Stimulated activated CD4-positive, alpha-beta T cell treated with anti-CD3 and anti-CD28 coated beads, Interleukin-1b, Interleukin-23, amount 100 ng/mL, for 24 hours (primary cell): Measurements from ENCODE around the gene NKIRAS2.

Experiments
- DNase-seq, 4 experiments: peaks; one replicate each; pipeline ENCODE4 v3.0.0-alpha.2; 2020; ENCODE audit warnings: low read depth in 4 of 4, low spot score in 1 of 4

The NKIRAS2 gene

DNA sequence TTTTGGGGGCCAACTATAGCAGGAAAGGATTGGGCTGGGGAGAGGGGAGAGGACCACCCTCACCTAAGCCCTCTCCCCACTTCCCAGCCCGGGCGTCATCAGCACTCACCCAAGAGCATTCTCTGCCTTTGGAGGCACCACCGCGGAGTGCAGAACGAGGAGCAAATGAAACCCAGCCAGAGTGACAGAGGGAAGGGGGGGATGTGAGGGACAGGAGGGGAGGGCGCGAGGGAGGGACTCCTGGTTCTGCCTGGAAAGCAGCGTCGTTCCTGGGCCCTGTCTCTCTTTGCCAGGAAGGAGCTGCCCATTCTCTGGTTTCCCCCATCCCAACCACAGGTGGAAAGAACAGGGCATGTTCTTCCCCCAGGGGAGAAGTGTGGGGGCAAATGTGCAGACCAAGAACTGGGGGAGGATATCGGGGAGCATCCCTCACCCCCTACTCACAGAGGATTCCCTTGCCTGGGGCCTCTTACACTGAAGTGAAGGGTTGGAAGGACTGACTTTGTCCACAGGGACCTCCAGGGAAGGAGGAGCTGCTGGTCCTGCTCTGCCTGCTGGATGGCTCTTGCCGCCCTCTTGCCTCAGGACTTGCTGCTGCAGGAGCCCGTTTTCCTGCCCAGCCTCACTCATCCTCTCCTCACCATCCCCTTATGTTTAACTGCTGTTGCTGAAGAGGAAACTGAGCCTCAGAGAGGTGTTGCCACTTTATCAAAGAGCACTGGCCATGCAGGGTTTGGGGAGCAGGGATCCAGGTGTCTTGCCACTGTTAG is 34.0 kb downstream of the NKIRAS2 start:
- no peak for DNase-seq

DNA sequence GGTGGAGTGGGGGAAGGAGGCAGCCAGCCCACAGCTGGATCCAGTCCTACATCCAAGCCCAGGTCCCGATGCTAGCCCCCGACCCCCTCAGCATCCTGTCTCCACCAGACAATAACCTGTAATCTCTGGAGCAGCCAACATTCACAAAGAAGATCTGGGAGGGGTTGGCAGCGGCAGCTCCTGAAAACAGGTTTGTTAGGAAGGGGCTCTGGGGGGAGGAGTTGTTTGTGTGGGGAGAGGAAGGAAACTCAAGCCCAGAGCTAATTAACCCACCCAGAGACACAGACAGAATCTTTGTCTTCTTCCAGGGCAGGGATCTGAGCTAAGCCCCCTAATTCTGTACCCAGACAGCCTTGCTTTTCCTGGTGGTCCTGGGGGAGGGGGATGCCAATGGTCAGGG is 35.1 kb downstream of the NKIRAS2 start:
- DNase-seq: no peak

DNA sequence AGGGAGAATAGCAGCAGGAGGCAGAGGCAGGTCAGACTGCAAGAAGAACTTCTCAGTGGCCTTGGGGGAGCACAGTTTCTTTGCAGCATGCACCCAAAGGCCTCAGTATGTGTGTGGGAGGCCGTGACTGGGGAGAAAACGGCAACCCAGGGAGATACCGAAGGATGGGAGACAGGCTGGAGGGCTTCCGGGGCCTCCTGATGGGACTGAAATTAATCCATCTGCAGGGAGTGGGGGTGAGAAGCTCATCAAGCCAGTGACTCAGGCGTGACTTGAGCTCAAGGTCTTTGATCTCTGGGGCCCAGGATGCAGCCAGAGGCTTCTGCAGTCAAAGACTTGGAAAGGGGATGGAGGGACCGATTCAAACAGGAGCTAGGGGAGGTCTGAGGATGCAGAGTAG is 35.6 kb downstream of the NKIRAS2 start:
- no peak for DNase-seq

DNA sequence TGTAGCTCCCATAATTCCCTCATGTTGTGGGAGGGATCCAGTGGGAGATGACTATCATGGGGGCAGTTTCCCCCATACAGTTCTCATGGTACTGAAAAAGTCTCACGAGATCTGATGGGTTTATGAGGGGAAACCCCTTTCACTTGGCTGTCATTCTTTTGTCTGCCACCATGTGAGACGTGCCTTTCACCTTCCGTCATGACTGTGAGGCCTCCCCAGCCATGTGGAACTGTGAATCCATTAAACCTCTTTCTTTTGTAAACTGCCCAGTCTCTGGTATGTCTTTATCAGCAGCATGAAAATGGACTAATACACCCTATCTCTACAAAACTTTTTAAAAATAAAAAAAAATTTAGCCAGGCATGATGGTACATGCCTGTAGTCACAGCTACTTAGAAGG is 36.7 kb downstream of the NKIRAS2 start:
- DNase-seq: no peak

DNA sequence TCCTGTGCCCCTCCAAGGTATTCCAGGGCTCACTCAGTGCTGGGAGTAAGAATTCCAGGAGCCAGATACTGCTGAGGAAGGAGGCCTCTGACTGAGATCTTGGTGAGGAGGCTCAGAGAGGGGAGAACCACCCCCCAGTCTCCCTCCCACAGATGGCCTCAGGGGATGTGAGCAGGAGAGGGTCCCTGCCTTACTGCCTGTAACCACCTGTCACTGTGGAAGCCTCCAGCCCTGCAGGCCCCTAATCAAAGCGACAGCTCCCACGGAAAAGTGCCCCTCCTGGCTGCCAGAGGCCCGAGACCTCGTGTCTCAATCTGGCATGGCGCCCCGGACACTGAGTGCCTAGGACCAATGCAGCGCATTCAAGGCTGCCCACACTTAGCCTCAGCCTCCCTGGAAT is 38.2 kb downstream of the NKIRAS2 start:
- no peak for DNase-seq

DNA sequence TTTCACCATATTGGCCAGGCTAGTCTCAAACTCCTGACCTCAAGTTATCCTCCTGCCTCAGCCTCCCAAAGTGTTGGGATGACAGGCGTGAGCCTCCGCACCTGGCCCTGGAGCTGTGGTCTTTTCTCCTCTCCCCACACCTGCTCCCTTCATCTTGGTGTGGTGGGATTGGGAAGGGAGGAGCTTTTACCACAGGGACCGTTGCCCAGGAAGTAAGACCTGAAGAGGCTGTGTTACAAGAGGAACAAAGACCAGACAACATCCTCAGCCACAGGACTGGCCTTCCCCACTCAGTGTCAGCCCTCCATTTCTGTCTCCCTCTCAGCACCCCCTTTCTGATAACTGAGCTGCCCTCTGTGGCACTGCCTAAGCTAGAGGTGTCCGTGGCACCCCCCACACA is 39.9 kb downstream of the NKIRAS2 start:
- no peak for DNase-seq

DNA sequence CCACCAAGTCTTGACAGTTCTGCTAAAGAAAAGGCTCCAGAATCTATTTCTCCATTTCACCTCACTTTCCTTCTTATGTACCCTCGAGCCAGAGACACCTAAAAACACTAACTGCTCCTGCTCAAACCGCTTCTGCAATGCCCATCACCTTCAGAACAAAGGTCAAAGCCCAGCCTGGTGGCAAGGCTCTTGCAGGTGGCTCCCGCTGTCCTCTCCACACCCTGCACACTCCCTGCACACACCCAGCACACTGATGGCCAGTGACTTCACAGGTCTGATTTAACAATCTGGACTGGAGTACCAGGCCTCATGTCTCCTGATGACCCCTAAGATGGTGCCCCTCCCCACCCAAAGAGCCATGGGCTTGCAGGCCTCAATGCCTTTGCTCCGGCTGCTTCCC is 40.3 kb downstream of the NKIRAS2 start:
- DNase-seq: no peak

DNA sequence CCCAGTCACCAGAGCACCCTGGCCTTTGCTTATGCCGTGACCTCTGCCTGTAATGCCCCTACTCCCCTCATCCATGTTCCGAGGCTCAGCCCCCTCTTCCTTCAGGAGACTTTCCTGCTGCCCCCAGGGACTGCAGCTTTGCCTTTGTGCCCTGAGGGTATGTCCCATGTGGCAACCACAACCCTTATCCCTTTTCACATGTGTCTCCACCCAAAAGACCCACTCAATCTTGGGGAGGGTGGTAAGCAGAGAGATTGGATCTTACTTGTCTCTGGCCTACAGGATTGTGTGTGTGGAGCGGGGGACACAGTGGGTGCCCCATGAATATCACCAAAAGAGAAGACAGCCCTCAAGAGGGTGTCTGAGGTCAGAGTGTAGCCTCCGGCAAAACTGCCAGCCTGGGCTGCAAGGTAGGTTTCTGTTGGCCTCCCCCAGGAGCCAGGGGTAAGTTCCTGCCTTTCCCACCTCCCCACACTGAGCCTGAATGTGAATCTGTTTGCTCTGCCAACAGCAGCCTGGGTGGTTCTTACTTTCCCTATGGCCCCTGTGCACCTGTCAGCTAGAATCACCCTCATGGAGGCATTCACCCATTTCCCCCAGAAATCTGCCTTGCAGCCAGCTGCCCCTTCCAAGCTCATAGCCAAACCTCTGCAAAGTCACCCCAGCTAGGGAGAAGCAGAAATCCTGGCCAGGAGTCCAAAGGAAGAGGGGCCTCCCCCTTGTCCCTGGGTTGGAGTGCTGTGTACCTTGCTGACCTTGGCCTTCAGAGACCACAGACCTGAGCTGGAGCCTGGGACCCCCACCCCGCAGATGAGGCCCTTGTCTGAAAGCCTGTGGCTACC is 42.0 kb downstream of the NKIRAS2 start:
- no peak for DNase-seq

DNA sequence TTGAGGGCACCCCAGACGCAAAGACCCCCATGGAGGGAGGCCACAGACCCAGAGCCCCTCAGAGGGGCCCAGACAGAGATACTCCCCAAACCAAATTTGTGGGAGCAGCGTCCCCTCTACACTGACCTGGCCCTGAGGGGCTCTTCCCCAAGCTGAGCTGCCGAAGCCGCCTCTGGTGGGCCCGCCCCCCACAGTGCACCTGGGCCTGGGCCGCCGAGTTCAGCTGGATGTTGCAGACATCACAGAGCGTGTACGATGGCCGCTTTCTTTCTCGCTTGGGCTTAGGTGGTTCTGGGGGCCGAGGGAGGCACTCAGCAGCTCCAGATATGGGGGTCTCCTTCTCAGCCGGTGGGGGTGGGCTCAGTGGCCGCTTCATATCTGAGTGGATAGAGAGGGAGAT is 42.8 kb downstream of the NKIRAS2 start:
- no peak for DNase-seq

DNA sequence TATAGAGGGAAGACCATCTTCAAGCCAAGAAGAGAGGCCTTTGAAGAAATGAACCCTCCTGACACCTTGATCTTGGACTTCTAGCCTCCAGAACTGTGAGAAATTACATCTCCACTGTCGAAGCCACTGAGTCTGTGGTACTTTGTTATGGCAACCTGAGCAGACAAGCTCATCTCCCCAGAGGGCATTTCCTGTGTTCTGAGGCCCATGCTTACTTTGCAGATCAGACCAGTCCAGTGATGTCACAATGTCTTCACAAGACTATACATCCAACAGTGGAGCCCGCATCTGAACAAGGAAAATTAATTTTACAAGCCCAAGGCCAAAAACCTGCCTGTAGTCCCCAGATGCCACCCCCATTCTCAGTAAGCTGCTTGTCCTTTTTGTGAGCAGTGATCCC is 45.3 kb downstream of the NKIRAS2 start:
- no peak for DNase-seq

DNA sequence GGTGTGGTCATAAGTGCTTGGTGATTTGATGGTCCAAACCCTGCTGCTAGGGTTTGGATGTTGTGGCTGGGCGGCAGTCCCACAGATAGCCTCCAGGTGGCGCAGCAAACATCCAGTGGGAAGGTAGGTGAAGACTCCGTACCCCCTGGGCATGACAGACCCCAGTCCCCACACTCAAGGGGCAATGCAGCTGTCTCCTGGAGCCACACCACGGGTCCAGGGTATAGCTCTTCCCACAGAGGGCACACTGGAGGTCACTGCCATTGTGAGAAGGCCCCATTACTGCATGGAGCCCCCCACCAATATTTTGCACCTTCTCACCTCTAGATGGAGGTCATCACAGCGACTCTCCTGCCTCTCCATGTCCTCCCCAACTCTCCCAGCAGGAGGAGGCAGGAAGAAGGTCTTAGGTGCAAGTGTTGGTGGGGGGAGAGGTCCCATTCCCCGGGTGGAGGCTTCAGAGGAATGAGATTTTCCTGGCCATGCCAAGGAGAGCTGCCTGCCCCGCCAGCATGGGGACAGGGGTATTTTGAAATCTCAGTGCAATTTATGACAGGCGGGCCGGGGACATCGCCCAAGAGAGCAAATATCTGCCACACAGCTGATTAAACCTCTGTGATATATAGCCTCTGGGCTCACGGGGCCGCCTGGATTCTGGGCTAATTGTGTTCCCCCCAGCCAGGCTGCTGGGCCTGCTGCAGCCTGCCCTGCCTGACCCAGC is 47.6 kb downstream of the NKIRAS2 start:
- peak; percentile 50 to 62 (median 52) for DNase-seq

DNA sequence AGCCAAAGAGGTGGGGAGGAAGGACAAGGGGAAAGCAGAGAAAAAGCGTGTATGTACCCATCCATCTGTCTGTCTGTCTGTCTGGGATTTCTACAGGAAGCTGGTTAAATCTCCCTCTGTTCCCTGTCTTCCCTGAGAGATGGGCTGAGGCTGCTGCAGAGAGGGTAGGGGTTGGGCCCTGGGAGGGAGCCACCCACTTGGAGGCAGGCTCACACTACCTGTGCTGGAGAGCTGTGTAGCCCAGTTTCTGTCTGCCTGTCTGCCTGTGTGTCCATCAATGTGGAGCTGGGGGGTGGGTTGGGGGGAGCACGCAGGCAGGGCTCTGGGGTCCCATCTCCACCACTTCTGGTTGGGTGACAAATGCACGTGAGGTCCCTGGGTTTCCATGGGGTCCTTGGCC is 49.1 kb downstream of the NKIRAS2 start:
- no peak for DNase-seq

DNA sequence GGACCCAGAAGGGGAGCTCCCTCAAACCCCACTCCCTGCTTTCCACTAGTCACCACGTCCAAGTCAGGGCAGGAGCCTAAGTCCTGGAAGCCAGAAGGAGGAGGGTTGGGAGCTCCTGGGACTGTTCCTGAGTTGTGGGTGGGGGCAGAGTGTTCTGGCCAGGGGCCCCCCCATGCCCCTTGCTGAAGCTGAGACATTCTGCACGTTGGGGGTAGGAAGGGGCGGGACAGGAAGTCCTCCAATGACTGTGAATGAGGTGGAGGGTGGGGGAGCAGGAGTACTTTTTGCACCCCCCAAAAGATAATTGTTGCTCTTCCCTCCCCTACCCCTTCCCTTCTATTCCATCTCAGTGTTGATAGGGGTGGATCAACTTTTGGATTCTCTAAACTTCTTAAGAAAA is 51.9 kb downstream of the NKIRAS2 start:
- DNase-seq: no peak

DNA sequence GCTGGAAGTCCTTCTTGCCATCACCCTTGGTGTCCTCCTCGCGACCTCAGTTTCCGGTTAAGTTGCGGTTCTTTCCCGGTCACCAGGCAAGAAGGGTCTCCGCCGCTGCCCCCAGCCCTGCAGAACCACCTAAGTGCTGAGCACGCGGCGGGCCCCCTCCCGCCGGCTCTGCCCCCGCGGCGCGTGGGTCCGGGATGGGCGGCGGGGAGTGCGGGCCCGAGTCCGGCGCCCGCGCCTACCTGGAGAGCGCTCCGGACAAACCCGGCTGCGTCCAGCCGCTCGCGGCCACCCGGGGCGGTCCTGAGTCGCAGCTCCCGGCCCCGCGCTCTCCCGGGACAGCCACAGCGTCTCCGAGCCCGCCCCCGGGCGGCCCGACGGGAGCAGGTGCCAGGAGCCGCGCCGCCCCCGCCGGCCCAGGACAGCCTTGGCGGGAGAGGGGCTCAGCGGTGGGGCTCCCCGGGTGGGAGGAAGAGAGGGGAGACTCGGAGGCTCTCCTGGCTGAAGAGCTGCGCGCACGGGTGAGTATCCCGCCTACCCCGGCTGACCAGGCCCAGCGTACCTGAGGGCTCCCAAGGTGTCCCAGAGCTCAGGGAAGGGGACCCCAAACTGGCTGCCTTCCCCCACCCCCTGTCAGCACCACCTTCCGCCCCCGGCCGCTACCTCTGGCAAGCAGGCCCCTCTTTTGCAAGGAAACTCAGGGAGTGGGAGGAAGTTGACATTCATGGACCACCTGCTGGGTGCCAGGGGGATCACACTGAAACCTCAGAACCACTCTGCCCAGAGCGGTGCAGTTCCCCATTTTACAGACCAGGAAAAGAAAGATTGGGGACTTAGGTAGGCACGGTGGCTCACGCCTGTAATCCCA is 52.7 kb downstream of the NKIRAS2 start:
- DNase-seq: no peak
